ENCODE measurements around the gene CGN.

The CGN gene

GRCh38 chr1:151529781-151530180 lies 18.6 kb downstream of the CGN start:
- DNase-seq (ENCODE audit: low read depth), result no peak
- H3K4me3 ChIP-seq (ENCODE audit: low read depth, low read length), result no peak overlapping the region
- TF ChIP-seq CTCF (conservative IDR thresholded peaks at IDR 0.05; ENCODE audit: low read depth, low read length), result no peak

- no peak for TF ChIP-seq CTCF (conservative IDR thresholded peaks at IDR 0.05; ENCODE audit: low read depth, low read length)
- DNase-seq (ENCODE audit: low read depth), result no peak
- no peak overlapping the region for H3K4me3 ChIP-seq (ENCODE audit: low read depth, low read length)
Measured at GRCh38 chr1:151530461-151530860, 19.3 kb downstream of the CGN start.

GRCh38 chr1:151533870-151534269 lies 22.7 kb downstream of the CGN start:
- DNase-seq (ENCODE audit: low read depth), result no peak
- TF ChIP-seq CTCF (conservative IDR thresholded peaks at IDR 0.05; ENCODE audit: low read depth, low read length), result no peak
- H3K4me3 ChIP-seq (ENCODE audit: low read depth, low read length), result no peak overlapping the region

- peak; percentile 78 for DNase-seq (ENCODE audit: low read depth)
- TF ChIP-seq CTCF (conservative IDR thresholded peaks at IDR 0.05; ENCODE audit: low read depth, low read length), result peak; percentile 98
- H3K4me3 ChIP-seq (ENCODE audit: low read depth, low read length), result no peak overlapping the region
Measured at GRCh38 chr1:151534662-151535278, 23.6 kb downstream of the CGN start.

GRCh38 chr1:151535326-151536271 lies 24.4 kb downstream of the CGN start:
- no peak for TF ChIP-seq CTCF (conservative IDR thresholded peaks at IDR 0.05; ENCODE audit: low read depth, low read length)
- no peak overlapping the region for H3K4me3 ChIP-seq (ENCODE audit: low read depth, low read length)
- no peak for DNase-seq (ENCODE audit: low read depth)

- H3K4me3 ChIP-seq (ENCODE audit: low read depth, low read length), result no peak overlapping the region
- no peak for DNase-seq (ENCODE audit: low read depth)
- no peak for TF ChIP-seq CTCF (conservative IDR thresholded peaks at IDR 0.05; ENCODE audit: low read depth, low read length)
Measured at GRCh38 chr1:151536499-151536898, 25.3 kb downstream of the CGN start.

Data from choroid plexus epithelial cell (primary cell).